ENCODE results near the gene ACTR3. TPM values are rescaled to one million over a fixed set of nuclear protein-coding genes. Genes with fewer than 3 reads are reported as not detected.

Gene ACTR3
- total and polyA plus RNA-seq, 10 of the 15 experiments (the other 5 are each of a cell fraction or from before 2014, with no cell fraction given): 79.1 to 616 (median 471) TPM

DNA sequence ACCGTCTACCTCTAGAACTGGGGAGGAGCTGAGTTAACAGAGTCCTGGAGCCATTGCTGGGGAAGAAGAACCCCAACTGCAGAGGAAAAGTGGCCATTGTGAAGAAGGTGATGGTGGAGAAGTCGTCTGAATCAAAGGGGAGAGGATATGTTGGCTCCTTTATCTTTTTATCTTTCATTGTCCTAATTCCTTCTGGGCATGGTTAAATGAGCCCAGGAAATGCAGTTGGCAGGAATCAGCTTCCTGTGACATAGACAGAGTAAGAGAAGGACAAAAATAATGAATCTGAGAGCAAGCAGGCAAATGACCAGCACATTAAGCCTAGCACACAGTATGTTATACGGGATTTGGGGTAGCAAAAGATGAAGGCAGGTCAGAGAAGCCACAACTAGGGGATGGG is 16.0 kb upstream of the ACTR3 start (continued):
- no peak for TF ChIP-seq KAT2A (conservative IDR thresholded peaks at IDR 0.05; ENCODE audit: control insufficient read depth, low read depth, low read length)
- TF ChIP-seq WRNIP1 (IDR thresholded peaks at IDR 0.05; ENCODE audit: borderline replicate concordance, low read depth, low read length): no peak
- no peak for TF ChIP-seq FOS (IDR thresholded peaks at IDR 0.05; ENCODE audit: borderline replicate concordance, extremely low read depth, insufficient read length)

GRCh38 chr2:113875135-113875534 is 14.8 kb upstream of the ACTR3 start:
- no peak for ATAC-seq
- no peak for FAIRE-seq
- Histone ChIP-seq H2AFZ (ENCODE audit: control insufficient read depth, low read depth, low read length) (no peak overlapping the region), H3K4me1 (ENCODE audit: control insufficient read depth, insufficient read depth, low read length) (no peaks in the 10 kb centered on the region), H3K9ac (ENCODE audit: control insufficient read depth, insufficient read depth, low read length) (no peak overlapping the region), H3K36me3 (ENCODE audit: control insufficient read depth in 2 of 2, insufficient read depth in 2 of 2, low read length in 1 of 2) (peaks cover 0 to 4% of the 10 kb centered on the region in 2 experiments; a peak in 3 of 4 replicates), H3K9me3 (replicated peaks; ENCODE audit: control insufficient read depth, insufficient read depth, low read length) (no peaks in the 10 kb centered on the region), H3K4me2 (ENCODE audit: control insufficient read depth, insufficient read depth) (no peak overlapping the region), H3K4me3 (no peak overlapping the region), H3K27me3 (replicated peaks in 1 of 2; ENCODE audit: control insufficient read depth in 2 of 2, insufficient read depth in 2 of 2, low read length in 1 of 2) (no peaks in the 10 kb centered on the region), H3K79me2 (ENCODE audit: control insufficient read depth, insufficient read depth, low read length) (no peaks in the 10 kb centered on the region), H3K27ac (ENCODE audit: control insufficient read depth, insufficient read depth) (no peak overlapping the region), H4K20me1 (ENCODE audit: control insufficient read depth, insufficient read depth) (no peaks in the 10 kb centered on the region)
- intact Hi-C loops (cut with micrococcal nuclease; ENCODE audit: unreplicated experiment) (no loop called here), in situ Hi-C loops (cut with MboI) (no loop called here)
- 57% methylated on average over 2 of the region's 2 CpGs for WGBS (ENCODE audit: insufficient coverage, insufficient replicate concordance, low lambda C conversion rate, missing lambda C conversion rate)
- BruUV-seq (replicated peaks): no TSS peak
- SMC1A ChIA-PET (ENCODE audit: uncharacterized antibody, unreplicated experiment): no interaction called here
- DNase-seq (ENCODE audit: low read depth, low spot score): no peak
- CTCF ChIA-PET: interaction anchor here (0.7 kb wide), 1 partner anchor 91 kb away, joined by 3 read pairs; no protein-coding TSS in a partner anchor
- RAD21 ChIA-PET (ENCODE audit: unreplicated experiment): no interaction called here
- POLR2A ChIA-PET: no interaction called here
- TF ChIP-seq NR2C2 (IDR thresholded peaks at IDR 0.05; ENCODE audit: borderline replicate concordance, control insufficient read depth, insufficient read length, low read depth): no peak
- no peak for TF ChIP-seq RUNX3 (IDR thresholded peaks at IDR 0.05; ENCODE audit: low read length)
- no peak for TF ChIP-seq HCFC1 (IDR thresholded peaks at IDR 0.05; ENCODE audit: low read length)
- TF ChIP-seq CREM (IDR thresholded peaks at IDR 0.05; ENCODE audit: low read depth): no peak
- no peak for TF ChIP-seq SMC3 (IDR thresholded peaks at IDR 0.05; ENCODE audit: borderline replicate concordance, low read length)
- no peak for TF ChIP-seq NBN (IDR thresholded peaks at IDR 0.05)
- no peak for TF ChIP-seq SREBF2 (IDR thresholded peaks at IDR 0.05; ENCODE audit: low read length)
- TF ChIP-seq CBX3 (IDR thresholded peaks at IDR 0.05; ENCODE audit: borderline replicate concordance, low read depth): no peak
- TF ChIP-seq BCLAF1 (IDR thresholded peaks at IDR 0.05): no peak
- no peak for TF ChIP-seq NR2C1 (IDR thresholded peaks at IDR 0.05)
- no peak for TF ChIP-seq FOS (IDR thresholded peaks at IDR 0.05; ENCODE audit: borderline replicate concordance, extremely low read depth, insufficient read length)
- no peak for TF ChIP-seq BMI1 (IDR thresholded peaks at IDR 0.05; ENCODE audit: borderline replicate concordance)
- TF ChIP-seq MEF2A (IDR thresholded peaks at IDR 0.05; ENCODE audit: insufficient read depth, low read depth, low read length): no peak
- TF ChIP-seq, protein P1, sequence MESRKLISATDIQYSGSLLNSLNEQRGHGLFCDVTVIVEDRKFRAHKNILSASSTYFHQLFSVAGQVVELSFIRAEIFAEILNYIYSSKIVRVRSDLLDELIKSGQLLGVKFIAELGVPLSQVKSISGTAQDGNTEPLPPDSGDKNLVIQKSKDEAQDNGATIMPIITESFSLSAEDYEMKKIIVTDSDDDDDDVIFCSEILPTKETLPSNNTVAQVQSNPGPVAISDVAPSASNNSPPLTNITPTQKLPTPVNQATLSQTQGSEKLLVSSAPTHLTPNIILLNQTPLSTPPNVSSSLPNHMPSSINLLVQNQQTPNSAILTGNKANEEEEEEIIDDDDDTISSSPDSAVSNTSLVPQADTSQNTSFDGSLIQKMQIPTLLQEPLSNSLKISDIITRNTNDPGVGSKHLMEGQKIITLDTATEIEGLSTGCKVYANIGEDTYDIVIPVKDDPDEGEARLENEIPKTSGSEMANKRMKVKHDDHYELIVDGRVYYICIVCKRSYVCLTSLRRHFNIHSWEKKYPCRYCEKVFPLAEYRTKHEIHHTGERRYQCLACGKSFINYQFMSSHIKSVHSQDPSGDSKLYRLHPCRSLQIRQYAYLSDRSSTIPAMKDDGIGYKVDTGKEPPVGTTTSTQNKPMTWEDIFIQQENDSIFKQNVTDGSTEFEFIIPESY (IDR thresholded peaks at IDR 0.05): no peak
- TF ChIP-seq SRF (IDR thresholded peaks at IDR 0.05; ENCODE audit: low read depth in 2 of 2, low read length in 2 of 2): no peak
- TF ChIP-seq, protein P2, sequence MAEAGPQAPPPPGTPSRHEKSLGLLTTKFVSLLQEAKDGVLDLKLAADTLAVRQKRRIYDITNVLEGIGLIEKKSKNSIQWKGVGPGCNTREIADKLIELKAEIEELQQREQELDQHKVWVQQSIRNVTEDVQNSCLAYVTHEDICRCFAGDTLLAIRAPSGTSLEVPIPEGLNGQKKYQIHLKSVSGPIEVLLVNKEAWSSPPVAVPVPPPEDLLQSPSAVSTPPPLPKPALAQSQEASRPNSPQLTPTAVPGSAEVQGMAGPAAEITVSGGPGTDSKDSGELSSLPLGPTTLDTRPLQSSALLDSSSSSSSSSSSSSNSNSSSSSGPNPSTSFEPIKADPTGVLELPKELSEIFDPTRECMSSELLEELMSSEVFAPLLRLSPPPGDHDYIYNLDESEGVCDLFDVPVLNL (IDR thresholded peaks at IDR 0.05; ENCODE audit: low read depth, low read length): no peak
- TF ChIP-seq MAX (IDR thresholded peaks at IDR 0.05; ENCODE audit: low read depth, low read length): no peak
- no peak for TF ChIP-seq FOXK2 (IDR thresholded peaks at IDR 0.05)
